Activated CD4-positive, alpha-beta T cell treated with anti-CD3 and anti-CD28 coated beads, Interleukin-2, amount 10 ng/mL, durations not matched to agents 7 days and 5 days (primary cell): ENCODE results near the gene SERPINH1. TPM values are rescaled to one million over a fixed set of nuclear protein-coding genes. Genes with fewer than 3 reads are reported as not detected.
A peak's percentile ranks its signal among the peaks of the same experiment; 100 is the strongest.
"Not testable (repeated sequence)": the region's sequence is repeated elsewhere in the genome, so short reads cannot be mapped to it uniquely, and the experiment has no call there.

Source experiments
- CTCF ChIA-PET: fragments of 350-600 bp; sonication (Branson Sonifier 250); formaldehyde crosslinking; loops from one replicate; lab custom pipeline; 2021; ENCODE audit warnings: antibody characterized with exemption; lab: Charles Lee
- POLR2A ChIA-PET: fragments of 350-600 bp; sonication (Branson Sonifier 250); formaldehyde crosslinking; loops from one replicate; lab custom pipeline; 2021; ENCODE audit warnings: antibody characterized with exemption; lab: Charles Lee
- DNase-seq: peaks from one replicate; pipeline ENCODE4 v3.0.0-alpha.2; 2020
- H3K27ac Mint-ChIP-seq: one replicate; pipeline ENCODE4 v1.8.0; 2021; ENCODE audit warnings: mild to moderate bottlenecking, moderate library complexity, mixed read lengths
- H3K27me3 Mint-ChIP-seq: one replicate; pipeline ENCODE4 v1.8.0; 2021; ENCODE audit warnings: mixed read lengths
- H3K36me3 Mint-ChIP-seq: one replicate; pipeline ENCODE4 v1.8.0; 2021; ENCODE audit warnings: low read depth, mixed read lengths
- H3K4me1 Mint-ChIP-seq: one replicate; pipeline ENCODE4 v1.8.0; 2021; ENCODE audit warnings: mixed read lengths
- H3K4me3 Mint-ChIP-seq: one replicate; pipeline ENCODE4 v1.8.0; 2021; ENCODE audit warnings: mild to moderate bottlenecking, moderate library complexity, mixed read lengths
- H3K9me3 Mint-ChIP-seq: one replicate; pipeline ENCODE4 v1.8.0; 2021; ENCODE audit warnings: mixed read lengths
- total RNA-seq, 2 experiments: library from RNA; stranded (reverse); gene quantifications; one replicate each; pipeline ENCODE4 v1.2.3, GENCODE V29; 2021

The SERPINH1 gene
- total RNA-seq, 2 experiments from 2014 or later = 11.3 to 11.9 TPM

DNA sequence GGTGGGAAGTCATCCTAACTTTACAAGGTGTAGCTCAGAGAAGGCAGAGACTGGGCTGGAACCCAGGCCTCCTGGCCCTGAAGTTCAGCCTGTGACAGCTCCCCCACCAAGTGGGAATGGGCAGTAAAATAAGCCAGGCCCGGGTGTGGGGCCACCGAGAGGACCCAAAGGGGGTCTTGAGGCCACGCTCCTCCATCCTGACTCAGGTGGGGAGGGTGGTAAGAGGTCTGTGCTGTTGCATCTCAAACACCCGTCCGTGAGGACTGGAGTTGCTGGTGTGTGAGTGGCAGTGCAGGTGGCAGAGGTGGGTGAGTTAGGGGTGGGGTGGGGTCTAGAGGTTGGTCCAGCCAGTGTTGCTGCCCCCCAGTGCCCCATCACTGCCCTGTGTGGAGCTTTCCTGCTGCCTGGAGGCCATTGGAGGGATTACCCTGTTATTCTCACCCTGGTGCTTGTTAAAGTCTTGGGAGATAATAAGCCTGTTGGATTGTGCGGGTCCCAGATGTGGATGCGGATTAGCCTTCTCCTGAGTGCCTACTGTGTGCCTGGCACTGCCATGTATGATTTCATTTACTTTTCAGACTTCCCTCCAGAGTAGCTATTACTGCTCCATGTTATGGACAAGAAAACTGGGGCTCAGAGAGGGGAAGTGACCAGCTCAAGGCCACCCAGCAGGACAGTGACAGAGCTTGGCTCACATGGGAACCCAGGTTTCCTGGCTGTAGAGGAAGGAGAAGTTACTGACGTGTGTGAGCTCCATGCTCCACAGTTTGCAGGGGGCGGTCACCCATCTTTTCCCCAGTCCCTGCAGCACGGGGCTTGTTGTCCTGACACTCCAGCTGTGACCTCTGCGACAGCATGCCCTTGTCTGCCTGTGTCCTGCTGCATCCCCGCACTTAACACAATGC is 12.9 kb downstream of the SERPINH1 start:
- peaks cover 3% of the 10 kb centered on the region for H3K36me3 Mint-ChIP-seq
- H3K4me3 Mint-ChIP-seq = no peak overlapping the region
- no peak for DNase-seq
- no peaks in the 10 kb centered on the region for H3K27me3 Mint-ChIP-seq
- ChIA-PET POLR2A (no interaction called here), CTCF (interaction anchor here (0.7 to 4.0 kb wide), 5 partner anchors 10 to 21 kb away, joined by 3 to 21 read pairs (median 3); partner anchors contain the start of gene SERPINH1)
- H3K27ac Mint-ChIP-seq = no peak overlapping the region
- H3K9me3 Mint-ChIP-seq = no peaks in the 10 kb centered on the region
- peaks cover 11% of the 10 kb centered on the region for H3K4me1 Mint-ChIP-seq

DNA sequence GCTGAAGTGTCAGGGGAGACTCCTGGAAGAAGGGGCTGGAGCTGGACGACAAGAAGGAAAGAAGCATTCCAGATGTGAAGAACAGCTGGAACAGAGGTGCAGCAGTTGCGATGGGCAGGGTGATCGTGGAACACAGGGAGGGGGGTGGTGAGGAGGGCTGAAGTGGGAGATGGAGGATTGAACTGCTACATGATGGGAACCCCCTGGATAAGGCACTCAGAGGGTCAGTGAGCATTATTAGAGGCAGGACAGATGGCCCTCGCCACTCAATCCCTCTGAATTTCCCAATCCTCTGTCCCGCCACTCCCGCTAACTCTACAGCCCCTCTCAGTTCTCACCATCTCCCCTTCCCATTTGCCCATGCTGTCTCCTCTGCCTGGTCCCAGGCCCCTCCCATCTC is 14.0 kb downstream of the SERPINH1 start:
- H3K36me3 Mint-ChIP-seq = peaks cover 3% of the 10 kb centered on the region
- H3K9me3 Mint-ChIP-seq = no peaks in the 10 kb centered on the region
- ChIA-PET CTCF (interaction anchor here (0.6 to 4.0 kb wide), 8 partner anchors 11 to 1059 kb away, joined by 3 to 21 read pairs (median 4); partner anchors contain the start of gene SERPINH1), POLR2A (no interaction called here)
- peaks cover 11% of the 10 kb centered on the region for H3K4me1 Mint-ChIP-seq
- no peak for DNase-seq
- H3K4me3 Mint-ChIP-seq = no peak overlapping the region
- H3K27ac Mint-ChIP-seq = no peak overlapping the region
- no peaks in the 10 kb centered on the region for H3K27me3 Mint-ChIP-seq

DNA sequence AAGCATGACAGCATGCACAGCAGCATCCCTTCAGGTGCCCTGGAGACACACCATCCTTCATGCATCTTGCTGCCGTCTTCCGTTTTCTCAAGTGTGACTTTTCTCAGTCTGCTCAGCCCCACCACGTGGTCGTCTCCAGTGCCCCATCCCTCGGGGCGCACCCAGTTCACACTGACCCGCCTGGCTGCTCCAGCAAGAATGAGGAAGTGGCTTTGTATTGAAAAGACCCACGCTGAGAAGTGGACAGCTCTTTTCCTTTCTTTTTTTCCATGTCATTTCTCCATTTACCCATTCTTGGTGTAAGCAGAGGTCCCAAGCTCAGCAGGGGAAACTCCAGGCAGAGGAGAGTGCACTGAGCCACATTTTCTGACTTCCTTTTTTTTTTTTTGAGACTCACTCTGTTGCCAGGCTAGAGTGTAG is 14.5 kb downstream of the SERPINH1 start:
- no peak for DNase-seq
- Mint-ChIP-seq H3K36me3 (peaks cover 3% of the 10 kb centered on the region), H3K9me3 (no peaks in the 10 kb centered on the region), H3K4me1 (peaks cover 11% of the 10 kb centered on the region), H3K27me3 (no peaks in the 10 kb centered on the region), H3K4me3 (no peak overlapping the region), H3K27ac (no peak overlapping the region)
- ChIA-PET POLR2A (no interaction called here), CTCF (interaction anchor here (0.6 to 4.0 kb wide), 7 partner anchors 11 to 1058 kb away, joined by 3 to 21 read pairs (median 5); partner anchors contain the start of gene SERPINH1)

DNA sequence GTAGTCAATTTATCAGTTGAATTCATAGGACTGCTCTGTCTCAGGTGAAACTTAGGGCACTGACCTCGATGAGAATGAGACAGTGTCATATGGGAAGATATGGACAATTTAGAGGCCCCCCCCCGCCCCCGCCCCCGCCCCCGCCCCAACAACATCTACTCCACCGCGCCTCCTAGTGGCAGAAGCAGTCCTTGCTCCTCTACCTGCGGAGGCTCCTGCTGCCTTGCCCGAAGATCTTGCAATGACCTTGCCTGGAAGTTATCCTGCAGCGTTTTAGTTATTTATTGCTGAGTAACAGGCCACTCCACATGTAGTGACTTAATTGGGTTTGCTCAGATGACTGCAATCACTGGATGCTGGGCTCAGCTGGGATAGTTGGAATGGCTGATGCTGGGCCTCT is 15.2 kb downstream of the SERPINH1 start:
- POLR2A ChIA-PET = no interaction called here
- H3K4me1 Mint-ChIP-seq = peaks cover 15% of the 10 kb centered on the region
- H3K36me3 Mint-ChIP-seq = peaks cover 3% of the 10 kb centered on the region
- no peak overlapping the region for H3K27ac Mint-ChIP-seq
- peak; percentile 61 for DNase-seq
- CTCF ChIA-PET = interaction anchor here (0.7 to 4.0 kb wide), 5 partner anchors 8 to 16 kb away, joined by 3 to 21 read pairs (median 4); partner anchors contain the start of gene SERPINH1
- no peaks in the 10 kb centered on the region for H3K27me3 Mint-ChIP-seq
- no peak overlapping the region for H3K4me3 Mint-ChIP-seq
- no peaks in the 10 kb centered on the region for H3K9me3 Mint-ChIP-seq

DNA sequence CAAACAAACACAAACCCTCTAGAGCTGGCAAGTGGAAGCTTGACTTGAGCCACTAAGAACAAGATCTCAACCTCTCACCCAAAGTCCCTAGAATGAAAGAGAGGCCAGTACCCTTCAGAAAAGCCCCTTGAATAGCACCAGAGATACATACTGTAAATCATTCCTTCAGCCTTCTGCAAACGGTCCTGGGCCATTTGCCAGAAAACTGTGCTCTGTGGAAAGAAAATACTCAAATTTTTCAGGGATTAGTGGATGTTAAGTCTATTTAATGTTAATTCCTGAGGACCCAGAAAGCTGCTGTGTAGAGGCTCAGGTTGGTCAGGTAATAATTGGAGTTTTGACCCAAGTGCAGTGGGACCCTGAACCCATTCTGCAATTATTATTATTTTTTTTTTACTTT is 16.9 kb downstream of the SERPINH1 start:
- Mint-ChIP-seq H3K4me3 (no peak overlapping the region), H3K4me1 (peaks cover 26% of the 10 kb centered on the region), H3K36me3 (no peaks in the 10 kb centered on the region), H3K9me3 (no peaks in the 10 kb centered on the region), H3K27me3 (no peaks in the 10 kb centered on the region), H3K27ac (no peak overlapping the region)
- no peak for DNase-seq
- CTCF ChIA-PET = no interaction called here
- POLR2A ChIA-PET = no interaction called here

DNA sequence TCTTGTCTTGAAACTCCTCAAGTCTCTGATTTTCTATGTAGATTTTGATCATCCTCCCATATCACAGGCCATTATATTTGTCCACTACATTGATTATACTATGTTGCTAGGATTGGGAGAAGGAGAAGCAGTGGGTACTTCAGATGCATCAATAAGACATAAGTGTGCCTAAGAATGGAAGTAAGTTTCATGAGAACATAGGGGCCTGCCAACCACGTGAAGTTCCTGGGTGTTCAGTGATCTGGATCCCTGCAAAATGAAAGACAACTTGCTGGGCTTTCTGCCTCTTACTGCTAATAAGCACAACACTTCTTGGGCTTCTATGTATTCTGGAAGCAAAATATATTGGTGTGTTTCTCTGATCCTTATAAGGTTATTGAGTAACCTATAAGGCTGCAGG is 17.8 kb downstream of the SERPINH1 start:
- peaks cover 29% of the 10 kb centered on the region for H3K4me1 Mint-ChIP-seq
- DNase-seq = no peak
- no peak overlapping the region for H3K4me3 Mint-ChIP-seq
- H3K27ac Mint-ChIP-seq = no peak overlapping the region
- no peaks in the 10 kb centered on the region for H3K9me3 Mint-ChIP-seq
- CTCF ChIA-PET = no interaction called here
- POLR2A ChIA-PET = no interaction called here
- no peaks in the 10 kb centered on the region for H3K27me3 Mint-ChIP-seq
- H3K36me3 Mint-ChIP-seq = no peaks in the 10 kb centered on the region

DNA sequence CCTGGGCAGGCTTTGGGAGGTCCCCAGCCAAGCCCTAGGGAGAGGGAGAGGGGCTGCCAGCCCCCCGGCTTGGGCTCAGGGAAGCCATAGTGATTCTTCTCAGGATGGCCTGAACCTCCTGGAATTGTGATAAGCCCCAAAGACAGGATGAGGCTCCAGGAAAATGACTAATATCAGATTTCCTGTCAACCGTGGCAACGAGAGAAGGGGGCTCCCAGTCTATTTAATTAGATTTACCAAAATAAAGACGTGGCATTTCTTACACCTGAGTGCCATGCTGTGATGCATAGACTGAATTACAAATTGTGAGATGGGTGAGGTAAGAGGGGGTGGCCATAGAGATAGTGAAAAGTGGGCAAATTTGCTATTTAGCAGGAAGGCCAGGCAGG is 20.4 kb downstream of the SERPINH1 start:
- no peaks in the 10 kb centered on the region for H3K9me3 Mint-ChIP-seq

DNA sequence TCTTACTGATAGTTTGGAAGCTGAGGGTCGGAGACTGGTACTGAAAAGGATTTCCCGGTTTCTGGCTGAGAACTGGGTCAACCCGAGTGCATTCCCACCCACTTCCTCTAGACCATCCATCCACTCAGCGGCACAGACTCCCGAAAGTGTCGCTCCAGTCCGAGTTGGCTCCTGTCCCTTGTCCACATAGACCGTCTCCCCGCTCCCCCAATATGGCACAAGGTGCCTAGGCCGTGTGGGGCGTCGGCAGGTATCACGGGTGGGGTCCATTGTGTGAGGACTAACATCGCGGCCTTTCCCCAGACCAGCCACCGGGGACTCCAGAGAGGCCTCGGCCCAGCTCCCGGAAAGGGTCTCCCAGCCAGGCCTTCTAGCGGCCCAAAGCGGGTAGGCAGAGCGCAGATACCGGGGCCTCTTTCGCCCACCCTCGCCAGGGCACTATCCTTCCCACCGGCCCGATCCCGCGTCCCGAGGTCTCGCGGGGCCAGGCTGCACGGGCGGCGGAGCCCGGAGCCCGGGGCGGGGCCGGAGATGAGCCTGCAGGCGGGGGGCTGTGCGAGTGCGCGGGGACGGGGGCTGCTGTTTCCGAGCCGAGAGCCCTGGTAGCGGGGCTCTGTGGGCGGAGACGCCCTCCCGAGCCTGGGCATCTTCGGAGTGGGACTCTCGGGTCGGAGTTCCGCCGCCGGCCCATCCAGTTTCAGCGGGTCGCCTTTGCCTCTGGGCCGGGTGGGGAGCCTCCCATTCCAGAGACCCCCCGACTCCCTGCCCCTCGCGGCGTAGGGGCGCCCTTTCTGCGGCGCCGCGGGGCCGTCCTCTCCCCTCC is 21.1 kb downstream of the SERPINH1 start:
- Mint-ChIP-seq H3K4me3 (peak overlapping the region; percentile 77), H3K27me3 (peaks cover 3% of the 10 kb centered on the region), H3K4me1 (peaks cover 20% of the 10 kb centered on the region), H3K27ac (peak overlapping the region; percentile 74), H3K9me3 (no peaks in the 10 kb centered on the region), H3K36me3 (no peaks in the 10 kb centered on the region)
- ChIA-PET POLR2A (interaction anchor here (0.9 kb wide), 1 partner anchor 20 kb away, joined by 3 read pairs; no protein-coding TSS in a partner anchor), CTCF (interaction anchor here (0.5 to 2.1 kb wide), 3 partner anchors 13 to 108 kb away, joined by 4 to 7 read pairs (median 4); no protein-coding TSS in a partner anchor)
- DNase-seq = peak; percentile 66

More for the DNA sequence above, 20.4 kb downstream of the SERPINH1 start:
- Mint-ChIP-seq H3K27me3 (peaks cover 3% of the 10 kb centered on the region), H3K4me3 (peak overlapping the region; percentile 77), H3K4me1 (peaks cover 20% of the 10 kb centered on the region), H3K27ac (peak overlapping the region; percentile 74), H3K36me3 (no peaks in the 10 kb centered on the region)
- DNase-seq = no peak
- POLR2A ChIA-PET = interaction anchor here (0.9 kb wide), 1 partner anchor 20 kb away, joined by 3 read pairs; no protein-coding TSS in a partner anchor
- CTCF ChIA-PET = interaction anchor here (0.8 to 1.7 kb wide), 2 partner anchors 12 to 17 kb away, joined by 4 read pairs; no protein-coding TSS in a partner anchor

DNA sequence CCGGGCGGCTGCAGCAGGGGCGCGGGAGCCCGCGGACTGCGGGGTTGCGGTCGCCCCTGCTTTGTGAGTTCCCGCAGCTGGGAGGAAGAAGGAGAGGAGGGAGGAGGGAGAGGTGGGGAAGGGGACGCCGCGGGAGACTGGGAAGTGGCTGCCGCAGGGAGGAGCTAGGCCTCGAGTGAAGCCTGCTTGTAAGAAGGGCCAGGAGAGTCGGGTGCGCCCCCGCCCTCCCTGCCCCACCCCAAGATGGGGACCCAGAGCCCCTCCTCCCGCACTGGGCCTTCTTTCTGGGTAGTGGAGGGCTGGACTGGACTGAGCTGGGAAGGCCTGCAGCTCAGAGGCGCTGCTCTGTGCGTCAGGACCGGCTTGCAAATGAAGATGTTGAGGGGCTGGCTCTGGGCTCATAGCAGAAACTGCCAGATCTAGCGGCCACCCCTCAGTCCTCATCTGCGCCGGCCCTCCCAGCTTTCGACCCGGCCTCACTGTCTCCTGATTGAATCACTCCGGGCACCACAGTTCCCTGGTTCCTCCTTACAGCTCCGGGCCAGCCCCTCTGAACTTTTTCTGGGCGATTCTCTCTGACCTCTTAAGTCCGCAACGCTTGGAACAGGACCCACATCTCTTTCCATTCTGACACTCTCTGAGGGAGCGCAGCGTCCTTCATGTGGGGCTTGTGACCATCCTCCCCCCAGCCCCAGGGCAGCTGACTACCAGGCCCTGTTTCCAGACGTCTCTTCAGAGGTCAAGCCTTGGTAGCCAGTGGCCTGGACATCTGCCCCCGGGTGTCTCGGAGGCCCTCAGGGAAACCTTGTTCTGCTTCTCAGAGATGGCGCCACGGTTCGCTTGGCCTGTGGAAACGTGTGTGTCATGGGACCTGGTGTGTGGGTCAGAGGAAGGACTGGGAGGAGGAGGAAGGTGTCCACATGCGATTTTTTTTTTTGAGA is 21.9 kb downstream of the SERPINH1 start:
- no peaks in the 10 kb centered on the region for H3K9me3 Mint-ChIP-seq
- ChIA-PET CTCF (interaction anchor here (0.5 to 2.1 kb wide), 3 partner anchors 12 to 108 kb away, joined by 3 to 7 read pairs (median 4); no protein-coding TSS in a partner anchor), POLR2A (no interaction called here)
- no peak for DNase-seq
- peaks cover 3% of the 10 kb centered on the region for H3K27me3 Mint-ChIP-seq
- H3K4me3 Mint-ChIP-seq = peak overlapping the region; percentile 71
- peaks cover 20% of the 10 kb centered on the region for H3K4me1 Mint-ChIP-seq
- H3K27ac Mint-ChIP-seq = peak overlapping the region; percentile 74
- H3K36me3 Mint-ChIP-seq = no peaks in the 10 kb centered on the region

DNA sequence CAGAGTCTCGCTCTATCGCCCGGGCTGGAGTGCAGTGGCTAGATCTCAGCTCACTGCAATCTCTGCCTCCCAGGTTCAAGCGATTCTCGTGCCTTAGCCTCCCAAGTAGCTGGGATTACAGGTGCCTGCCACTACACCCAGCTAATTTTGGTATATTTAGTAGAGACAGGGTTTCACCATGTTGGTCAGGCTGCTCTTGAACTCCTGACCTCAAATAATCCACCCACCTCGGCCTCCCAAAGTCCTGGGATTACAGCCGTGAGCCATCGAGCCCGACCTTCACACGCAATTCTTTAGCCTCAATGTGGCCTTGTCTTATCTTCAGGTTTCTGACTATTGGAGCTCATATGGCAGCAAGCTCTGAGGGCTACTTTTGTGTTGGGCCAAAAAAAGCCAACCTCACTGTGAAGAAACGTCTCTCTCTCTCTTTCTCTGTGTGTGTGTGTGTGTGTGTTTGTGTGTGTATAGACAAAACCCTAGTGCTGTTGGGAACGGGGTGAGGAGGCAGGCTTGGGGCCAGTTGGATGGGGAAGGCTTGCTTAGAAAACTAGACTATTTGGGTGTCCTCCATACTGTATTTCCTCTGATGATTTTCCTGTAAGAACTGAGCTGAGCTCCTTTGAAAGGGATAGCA is 22.7 kb downstream of the SERPINH1 start:
- DNase-seq, POLR2A ChIA-PET, H3K36me3 Mint-ChIP-seq, H3K27me3 Mint-ChIP-seq, H3K9me3 Mint-ChIP-seq, H3K27ac Mint-ChIP-seq: not testable (repeated sequence)
- CTCF ChIA-PET = interaction anchor here (1.5 to 2.1 kb wide), 3 partner anchors 11 to 56 kb away, joined by 3 to 7 read pairs (median 4); no protein-coding TSS in a partner anchor
- peaks cover 18% of the 10 kb centered on the region for H3K4me1 Mint-ChIP-seq
- peak overlapping the region; percentile 71 for H3K4me3 Mint-ChIP-seq

DNA sequence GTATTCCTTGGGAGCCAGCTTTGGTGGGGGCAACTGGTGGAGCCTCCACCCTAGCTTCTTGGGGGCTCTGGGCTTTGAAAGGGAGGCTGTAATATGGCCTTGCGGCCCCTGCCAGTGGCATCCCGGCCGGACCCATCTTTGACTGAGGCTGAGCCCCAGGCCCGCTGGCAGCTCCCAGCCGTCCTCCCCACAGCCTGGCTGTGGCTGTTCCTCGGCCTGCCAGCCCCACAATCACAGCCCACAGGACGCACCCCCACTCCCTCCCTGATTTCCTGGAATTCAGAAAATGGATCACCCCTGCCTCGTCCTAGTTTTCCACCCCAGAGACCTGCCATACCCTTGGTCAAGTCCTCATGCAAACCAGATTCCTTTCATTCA is 23.2 kb downstream of the SERPINH1 start:
- no peak overlapping the region for H3K27ac Mint-ChIP-seq
- peak overlapping the region; percentile 16 for H3K4me3 Mint-ChIP-seq
- POLR2A ChIA-PET = no interaction called here
- H3K36me3 Mint-ChIP-seq = no peaks in the 10 kb centered on the region
- no peak for DNase-seq
- H3K9me3 Mint-ChIP-seq = no peaks in the 10 kb centered on the region
- CTCF ChIA-PET = interaction anchor here (1.5 to 2.1 kb wide), 3 partner anchors 11 to 56 kb away, joined by 3 to 7 read pairs (median 4); no protein-coding TSS in a partner anchor
- H3K4me1 Mint-ChIP-seq = peaks cover 18% of the 10 kb centered on the region
- peaks cover 3% of the 10 kb centered on the region for H3K27me3 Mint-ChIP-seq
